ENCODE measurements around the gene PHETA1.

DNA sequence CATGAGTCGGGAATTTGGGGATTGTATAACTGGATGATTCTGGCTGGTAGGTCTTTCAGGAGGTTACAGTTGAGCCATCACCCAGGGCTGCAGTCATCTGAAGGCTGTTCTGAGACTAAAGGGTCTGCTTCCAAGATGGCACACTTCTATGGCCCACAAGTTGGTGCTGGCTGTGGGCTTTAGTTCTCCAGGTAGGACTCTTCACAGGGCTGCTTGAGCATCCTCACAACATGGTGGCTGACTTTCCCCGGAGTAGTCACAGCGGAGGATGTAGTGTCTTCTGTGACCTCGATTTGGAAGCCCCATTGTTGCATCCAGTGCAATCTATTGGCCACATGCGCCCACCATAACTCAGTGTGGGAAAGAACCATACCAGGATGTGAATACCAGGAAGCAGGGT lies 14.4 kb downstream of the PHETA1 start:
- TF ChIP-seq POLR2A (IDR thresholded peaks at IDR 0.05; ENCODE audit: low read length) = no peak
- no peak for TF ChIP-seq GATA1 (IDR thresholded peaks at IDR 0.05; ENCODE audit: low read depth, low read length)
